ENCODE results near the gene RAB29. TPM values are rescaled to one million over a fixed set of nuclear protein-coding genes. Genes with fewer than 3 reads are reported as not detected.
"Not testable (repeated sequence)": the region's sequence is repeated elsewhere in the genome, so short reads cannot be mapped to it uniquely, and the experiment has no call there.

The RAB29 gene
- total RNA-seq (11.3 TPM), polyA plus RNA-seq (18.8 TPM)
- long read RNA-seq, donor 1, result 0 reads
- long read RNA-seq, donor 2, transcript RAB29-203 (5 exons, 1,157 nt), result major isoform, 10 of 20 reads
- long read RNA-seq, donor 2, partial matches to known transcripts, result 8 of 20 reads
- long read RNA-seq, donor 2, other reads (novel, unspliced or antisense), result 0 of 20 reads
- long read RNA-seq, donor 3, partial matches to known transcripts, result 0 of 3 reads
- long read RNA-seq, donor 3, other reads (novel, unspliced or antisense), result 0 of 3 reads
- long read RNA-seq, donor 4, partial matches to known transcripts, result 0 of 1 reads
- long read RNA-seq, donor 4, other reads (novel, unspliced or antisense), result 0 of 1 reads
- long read RNA-seq, donor 5, transcript RAB29-203 (5 exons, 1,157 nt), result major isoform, 6 of 9 reads
- long read RNA-seq, donor 5, partial matches to known transcripts, result 0 of 9 reads
- long read RNA-seq, donor 5, other reads (novel, unspliced or antisense), result 0 of 9 reads
- long read RNA-seq, donor 6, partial matches to known transcripts, result 0 of 5 reads
- long read RNA-seq, donor 6, other reads (novel, unspliced or antisense), result 0 of 5 reads
- long read RNA-seq, donor 7, partial matches to known transcripts, result 0 of 5 reads
- long read RNA-seq, donor 7, other reads (novel, unspliced or antisense), result 0 of 5 reads
- long read RNA-seq, donor 8, transcript RAB29-203 (5 exons, 1,157 nt), result major isoform, 6 of 8 reads
- long read RNA-seq, donor 8, partial matches to known transcripts, result 0 of 8 reads
- long read RNA-seq, donor 8, other reads (novel, unspliced or antisense), result 0 of 8 reads
- long read RNA-seq, donor 9, partial matches to known transcripts, result 0 of 1 reads
- long read RNA-seq, donor 9, other reads (novel, unspliced or antisense), result 0 of 1 reads
- long read RNA-seq, donor 10, transcript RAB29-203 (5 exons, 1,157 nt), result major isoform, 5 of 6 reads
- long read RNA-seq, donor 10, partial matches to known transcripts, result 0 of 6 reads
- long read RNA-seq, donor 10, other reads (novel, unspliced or antisense), result 0 of 6 reads

GRCh38 chr1:205775015-205775716 lies at the start of gene RAB29:
RAB29 (minus strand) TSS chr1:205775482; CDS start chr1:205774956, 526 bp downstream.
- DNase-seq (ENCODE audit: low read depth in 6 of 9, low spot score in 9 of 9), result peak; percentile 72 to 93 (median 79)
- WGBS, result under 1% methylated on average over 40 of the region's 40 CpGs

DNA sequence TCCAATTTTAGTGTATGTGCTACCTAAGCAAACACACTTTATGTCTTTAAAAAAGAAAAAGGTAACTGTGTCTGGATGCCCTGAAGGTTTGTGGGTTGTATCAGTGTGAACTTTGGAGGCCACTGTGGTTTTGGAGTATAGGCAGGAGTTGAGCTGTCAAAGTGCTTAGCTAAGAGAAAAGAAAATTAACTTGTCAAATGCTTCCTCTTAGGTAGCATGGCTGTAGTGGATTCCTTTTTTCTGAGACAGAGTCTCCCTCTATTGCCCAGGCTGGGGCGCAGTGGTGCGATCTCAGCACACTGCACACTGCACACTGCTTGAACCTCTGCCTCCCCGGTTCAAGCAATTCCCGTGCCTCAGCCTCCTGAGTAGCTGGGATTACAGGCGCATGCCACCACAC lies 48.9 kb upstream of the RAB29 start:
- Histone ChIP-seq H3K4me1 (ENCODE audit: control insufficient read depth in 2 of 2, insufficient read depth in 2 of 2, low read length in 2 of 2) (no peaks in the 10 kb centered on the region), H3K4me3 (ENCODE audit: low read length in 2 of 2) (no peak overlapping the region), H3K27me3 (ENCODE audit: control insufficient read depth in 2 of 2, insufficient read depth in 1 of 2, low read length in 1 of 2) (peaks cover 0 to 11% of the 10 kb centered on the region in 2 donors), H3K27ac (ENCODE audit: low read depth in 1 of 2, low read length in 1 of 2) (no peak overlapping the region), H3K9me3 (ENCODE audit: control insufficient read depth in 2 of 2, insufficient read depth in 1 of 2, low read length in 1 of 2) (no peaks in the 10 kb centered on the region), H3K36me3 (ENCODE audit: control insufficient read depth in 2 of 2, insufficient read depth in 2 of 2, low read length in 1 of 2) (no peaks in the 10 kb centered on the region)
- no peak for DNase-seq (ENCODE audit: low read depth in 6 of 9, low spot score in 9 of 9)
- 98% methylated on average over 5 of the region's 5 CpGs for WGBS

More at GRCh38 chr1:205775015-205775716, at the start of gene RAB29:
- peaks cover 0 to 3% of the 10 kb centered on the region in 2 donors for H3K36me3 ChIP-seq (ENCODE audit: control insufficient read depth in 2 of 2, insufficient read depth in 2 of 2, low read length in 1 of 2)
- H3K9me3 ChIP-seq (ENCODE audit: control insufficient read depth in 2 of 2, insufficient read depth in 1 of 2, low read length in 1 of 2), result no peaks in the 10 kb centered on the region
- H3K27ac ChIP-seq (ENCODE audit: low read depth in 1 of 2, low read length in 1 of 2), result peak within 1 kb of the TSS; percentile 61 to 64
- H3K27me3 ChIP-seq (ENCODE audit: control insufficient read depth in 2 of 2, insufficient read depth in 1 of 2, low read length in 1 of 2), result peaks cover 11 to 20% of the 10 kb centered on the region in 2 donors
- H3K4me3 ChIP-seq (ENCODE audit: low read length in 2 of 2), result peak within 1 kb of the TSS; percentile 57 to 73
- H3K4me1 ChIP-seq (ENCODE audit: control insufficient read depth in 2 of 2, insufficient read depth in 2 of 2, low read length in 2 of 2), result peaks cover 6 to 25% of the 10 kb centered on the region in 2 donors

DNA sequence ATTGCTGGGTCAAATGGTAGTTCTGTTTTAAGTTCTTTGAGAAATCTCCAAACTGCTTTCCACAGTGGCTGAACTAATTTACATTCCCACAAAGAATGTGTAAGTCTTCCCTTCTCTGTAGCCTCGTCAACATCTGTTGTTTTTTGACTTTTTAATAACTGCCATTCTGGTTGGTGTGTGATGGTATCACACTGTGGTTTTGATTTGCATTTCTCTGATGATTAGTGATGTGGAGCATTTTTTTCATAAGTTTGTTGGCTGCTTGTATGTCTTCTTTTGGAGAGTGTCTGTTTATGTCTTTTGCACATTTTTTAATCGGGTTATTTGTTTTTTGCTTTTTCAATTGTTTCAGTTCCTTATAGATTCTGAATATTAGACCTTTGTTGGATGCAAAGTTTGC lies 48.0 kb upstream of the RAB29 start:
- not testable (repeated sequence) for H3K4me1 ChIP-seq (ENCODE audit: control insufficient read depth in 2 of 2, insufficient read depth in 2 of 2, low read length in 2 of 2); H3K9me3 ChIP-seq (ENCODE audit: control insufficient read depth in 2 of 2, insufficient read depth in 1 of 2, low read length in 1 of 2); H3K27ac ChIP-seq (ENCODE audit: low read depth in 1 of 2, low read length in 1 of 2); DNase-seq (ENCODE audit: low read depth in 6 of 9, low spot score in 9 of 9); H3K36me3 ChIP-seq (ENCODE audit: control insufficient read depth in 2 of 2, insufficient read depth in 2 of 2, low read length in 1 of 2); H3K4me3 ChIP-seq (ENCODE audit: low read length in 2 of 2)
- 59% methylated on average over 2 of the region's 2 CpGs for WGBS
- peaks cover 0 to 11% of the 10 kb centered on the region in 2 donors for H3K27me3 ChIP-seq (ENCODE audit: control insufficient read depth in 2 of 2, insufficient read depth in 1 of 2, low read length in 1 of 2)

- Histone ChIP-seq H3K36me3 (ENCODE audit: control insufficient read depth in 2 of 2, insufficient read depth in 2 of 2, low read length in 1 of 2) (no peaks in the 10 kb centered on the region), H3K9me3 (ENCODE audit: control insufficient read depth in 2 of 2, insufficient read depth in 1 of 2, low read length in 1 of 2) (no peaks in the 10 kb centered on the region), H3K4me1 (ENCODE audit: control insufficient read depth in 2 of 2, insufficient read depth in 2 of 2, low read length in 2 of 2) (no peaks in the 10 kb centered on the region), H3K27ac (ENCODE audit: low read depth in 1 of 2, low read length in 1 of 2) (no peak overlapping the region), H3K4me3 (ENCODE audit: low read length in 2 of 2) (no peak overlapping the region), H3K27me3 (ENCODE audit: control insufficient read depth in 2 of 2, insufficient read depth in 1 of 2, low read length in 1 of 2) (peaks cover 0 to 7% of the 10 kb centered on the region in 2 donors)
- 88% methylated on average over 2 of the region's 2 CpGs for WGBS
- no peak for DNase-seq (ENCODE audit: low read depth in 6 of 9, low spot score in 9 of 9)
Measured at GRCh38 chr1:205822397-205822796, 47.1 kb upstream of the RAB29 start.

DNA sequence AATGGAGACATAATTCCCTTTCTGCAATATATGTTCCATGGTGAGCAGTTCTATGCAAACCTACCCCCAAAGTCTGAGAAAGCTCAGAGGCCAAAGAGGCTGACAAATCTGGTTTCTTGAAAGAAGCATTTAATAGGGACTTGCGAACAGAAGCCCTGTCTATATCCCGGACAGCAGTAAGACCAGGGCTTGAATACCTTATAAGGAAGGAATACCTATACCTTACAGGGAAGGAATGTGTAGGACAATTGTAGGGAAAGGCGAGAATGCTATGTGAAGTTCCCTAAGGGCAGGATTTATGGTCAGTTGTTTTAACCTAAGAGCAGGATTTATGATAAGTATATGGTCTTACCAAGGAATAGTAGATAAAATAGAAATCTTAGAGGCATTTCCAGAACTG lies 42.7 kb upstream of the RAB29 start:
- Histone ChIP-seq H3K4me1 (ENCODE audit: control insufficient read depth in 2 of 2, insufficient read depth in 2 of 2, low read length in 2 of 2) (peaks cover 0 to 11% of the 10 kb centered on the region in 2 donors), H3K36me3 (ENCODE audit: control insufficient read depth in 2 of 2, insufficient read depth in 2 of 2, low read length in 1 of 2) (no peaks in the 10 kb centered on the region), H3K27ac (ENCODE audit: low read depth in 1 of 2, low read length in 1 of 2) (no peak overlapping the region), H3K27me3 (ENCODE audit: control insufficient read depth in 2 of 2, insufficient read depth in 1 of 2, low read length in 1 of 2) (peaks cover 6 to 26% of the 10 kb centered on the region in 2 donors), H3K9me3 (ENCODE audit: control insufficient read depth in 2 of 2, insufficient read depth in 1 of 2, low read length in 1 of 2) (no peaks in the 10 kb centered on the region), H3K4me3 (ENCODE audit: low read length in 2 of 2) (no peak overlapping the region)
- DNase-seq (ENCODE audit: low read depth in 6 of 9, low spot score in 9 of 9), result no peak
- WGBS, result 95% methylated on average over 3 of the region's 3 CpGs

DNA sequence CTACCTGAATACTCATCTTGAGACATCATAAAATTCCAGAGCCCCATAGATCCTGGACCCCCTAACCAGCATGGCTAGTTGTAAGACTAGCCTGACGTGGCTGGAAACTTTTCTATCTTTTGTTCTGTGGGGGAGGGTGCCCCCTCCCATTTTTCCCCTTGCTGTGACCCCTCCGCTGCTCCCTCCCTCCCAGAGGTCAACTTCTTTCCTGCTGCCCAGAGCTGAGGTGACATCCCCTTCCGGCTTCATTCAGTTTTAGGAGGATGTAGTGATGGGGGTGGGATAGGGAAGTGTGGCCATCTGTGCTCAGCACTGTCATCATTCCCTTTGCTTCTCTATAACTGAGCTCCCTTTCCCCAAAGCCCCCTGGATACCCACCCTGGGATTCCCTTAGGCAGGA lies 42.1 kb upstream of the RAB29 start:
- Histone ChIP-seq H3K4me3 (ENCODE audit: low read length in 2 of 2) (no peak overlapping the region), H3K9me3 (ENCODE audit: control insufficient read depth in 2 of 2, insufficient read depth in 1 of 2, low read length in 1 of 2) (no peaks in the 10 kb centered on the region), H3K4me1 (ENCODE audit: control insufficient read depth in 2 of 2, insufficient read depth in 2 of 2, low read length in 2 of 2) (peaks cover 0 to 12% of the 10 kb centered on the region in 2 donors), H3K27me3 (ENCODE audit: control insufficient read depth in 2 of 2, insufficient read depth in 1 of 2, low read length in 1 of 2) (peaks cover 6 to 33% of the 10 kb centered on the region in 2 donors), H3K36me3 (ENCODE audit: control insufficient read depth in 2 of 2, insufficient read depth in 2 of 2, low read length in 1 of 2) (no peaks in the 10 kb centered on the region), H3K27ac (ENCODE audit: low read depth in 1 of 2, low read length in 1 of 2) (no peak overlapping the region)
- 97% methylated on average over 3 of the region's 3 CpGs for WGBS
- DNase-seq (ENCODE audit: low read depth in 6 of 9, low spot score in 9 of 9), result no peak

DNA sequence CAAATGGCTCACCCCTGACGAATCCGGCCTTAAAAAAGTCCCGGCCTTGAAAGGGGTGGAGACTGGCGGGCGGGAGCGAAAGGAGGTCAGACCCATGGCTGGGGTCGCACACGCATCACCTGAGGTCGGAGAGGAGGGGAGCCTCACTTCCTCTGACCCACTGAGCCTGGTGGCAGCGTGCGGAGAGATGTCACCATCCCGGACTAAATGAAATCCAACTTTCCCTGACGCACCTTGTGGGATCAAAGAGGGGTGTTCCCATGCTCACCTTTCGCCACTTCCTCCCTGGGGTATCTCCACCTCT lies 38.4 kb upstream of the RAB29 start:
- Histone ChIP-seq H3K4me1 (ENCODE audit: control insufficient read depth in 2 of 2, insufficient read depth in 2 of 2, low read length in 2 of 2) (peaks cover 0 to 17% of the 10 kb centered on the region in 2 donors), H3K9me3 (ENCODE audit: control insufficient read depth in 2 of 2, insufficient read depth in 1 of 2, low read length in 1 of 2) (peaks cover 0 to 7% of the 10 kb centered on the region in 2 donors), H3K27me3 (ENCODE audit: control insufficient read depth in 2 of 2, insufficient read depth in 1 of 2, low read length in 1 of 2) (peaks cover 6 to 35% of the 10 kb centered on the region in 2 donors), H3K4me3 (ENCODE audit: low read length in 2 of 2) (peak overlapping the region; percentile 59 to 79), H3K27ac (ENCODE audit: low read depth in 1 of 2, low read length in 1 of 2) (no peak overlapping the region), H3K36me3 (ENCODE audit: control insufficient read depth in 2 of 2, insufficient read depth in 2 of 2, low read length in 1 of 2) (peaks cover 0 to 8% of the 10 kb centered on the region in 2 donors)
- 8% methylated on average over 14 of the region's 14 CpGs for WGBS
- peak in 3 of 9 donors; percentile 13 to 31 (median 21) for DNase-seq (ENCODE audit: low read depth in 6 of 9, low spot score in 9 of 9)

GRCh38 chr1:205812878-205813754 lies 37.8 kb upstream of the RAB29 start, which contains the start of gene SLC41A1:
SLC41A1 (minus strand) TSS chr1:205813198; CDS start chr1:205810441, 2,757 bp downstream.
- Histone ChIP-seq H3K36me3 (ENCODE audit: control insufficient read depth in 2 of 2, insufficient read depth in 2 of 2, low read length in 1 of 2) (peaks cover 0 to 8% of the 10 kb centered on the region in 2 donors), H3K4me1 (ENCODE audit: control insufficient read depth in 2 of 2, insufficient read depth in 2 of 2, low read length in 2 of 2) (peaks cover 0 to 17% of the 10 kb centered on the region in 2 donors), H3K27ac (ENCODE audit: low read depth in 1 of 2, low read length in 1 of 2) (peak within 1 kb of the TSS; percentile 18 to 48), H3K9me3 (ENCODE audit: control insufficient read depth in 2 of 2, insufficient read depth in 1 of 2, low read length in 1 of 2) (peaks cover 0 to 7% of the 10 kb centered on the region in 2 donors), H3K4me3 (ENCODE audit: low read length in 2 of 2) (peak within 1 kb of the TSS; percentile 59 to 79), H3K27me3 (ENCODE audit: control insufficient read depth in 2 of 2, insufficient read depth in 1 of 2, low read length in 1 of 2) (peaks cover 6 to 35% of the 10 kb centered on the region in 2 donors)
- peak; percentile 68 to 95 (median 87) for DNase-seq (ENCODE audit: low read depth in 6 of 9, low spot score in 9 of 9)
- under 1% methylated on average over 83 of the region's 83 CpGs for WGBS

Measured in thymus (tissue), 14 donors.